ENCODE results near the gene A1CF.
"Not testable (repeated sequence)": the region's sequence is repeated elsewhere in the genome, so short reads cannot be mapped to it uniquely, and the experiment has no call there.

Gene A1CF

DNA sequence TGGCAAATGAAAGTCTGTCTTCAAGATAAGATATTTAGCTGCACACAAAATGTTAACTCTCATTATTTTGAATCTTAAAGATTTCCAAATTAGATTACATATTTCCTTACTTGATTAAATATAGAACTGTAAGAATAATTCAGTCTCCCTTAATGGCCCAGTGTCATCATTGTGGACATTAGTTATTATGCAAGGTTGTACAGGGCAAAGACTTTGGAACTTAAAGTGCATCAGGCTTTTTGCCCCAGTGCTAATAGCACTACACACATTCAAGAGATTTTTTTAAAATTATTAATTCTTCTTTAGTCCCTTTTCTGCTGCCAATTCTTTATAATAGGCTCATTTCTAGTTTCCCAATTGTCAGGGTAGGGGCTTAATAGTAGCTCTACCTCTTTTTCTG, 103.4 kb downstream of the A1CF start:
- not testable (repeated sequence) for DNase-seq

DNA sequence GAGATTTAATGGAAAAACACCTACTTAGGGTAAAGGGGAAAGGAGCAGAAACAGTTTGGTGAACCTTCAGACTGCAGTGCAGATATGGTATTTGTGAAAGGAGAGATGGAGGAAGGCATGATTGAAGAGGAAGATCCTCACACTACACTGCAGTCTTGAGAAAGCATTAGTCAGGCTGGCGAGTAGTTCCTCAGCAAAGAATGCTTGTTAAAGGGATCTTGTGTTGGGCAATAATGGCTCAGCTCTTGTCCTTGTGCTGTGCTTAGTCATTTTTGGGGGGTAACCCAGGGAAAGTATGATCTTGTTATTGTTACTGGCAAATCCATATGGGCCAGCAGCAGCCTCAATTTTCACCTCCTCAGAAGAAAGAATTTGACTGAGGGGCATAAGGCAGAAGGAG, 105.4 kb downstream of the A1CF start:
- not testable (repeated sequence) for DNase-seq

DNA sequence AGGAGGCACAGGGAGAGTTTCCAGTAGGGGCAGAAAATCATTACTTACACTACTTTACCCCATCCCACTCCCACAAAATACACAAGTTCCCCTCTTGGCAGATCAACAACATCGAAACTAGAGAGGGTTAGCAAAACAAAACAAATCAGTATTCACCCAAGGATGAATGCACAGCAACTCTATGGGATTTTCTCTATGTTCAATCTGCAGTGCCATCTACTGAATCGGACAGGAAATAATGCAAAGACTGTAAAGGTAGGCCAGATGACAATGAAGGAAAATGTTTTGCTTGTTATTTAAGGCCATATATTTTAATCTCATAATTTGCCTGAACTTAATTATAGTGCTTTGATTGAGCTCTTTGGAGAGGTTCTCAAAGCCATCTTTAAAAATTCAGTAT, 110.6 kb downstream of the A1CF start:
- DNase-seq: not testable (repeated sequence)

DNA sequence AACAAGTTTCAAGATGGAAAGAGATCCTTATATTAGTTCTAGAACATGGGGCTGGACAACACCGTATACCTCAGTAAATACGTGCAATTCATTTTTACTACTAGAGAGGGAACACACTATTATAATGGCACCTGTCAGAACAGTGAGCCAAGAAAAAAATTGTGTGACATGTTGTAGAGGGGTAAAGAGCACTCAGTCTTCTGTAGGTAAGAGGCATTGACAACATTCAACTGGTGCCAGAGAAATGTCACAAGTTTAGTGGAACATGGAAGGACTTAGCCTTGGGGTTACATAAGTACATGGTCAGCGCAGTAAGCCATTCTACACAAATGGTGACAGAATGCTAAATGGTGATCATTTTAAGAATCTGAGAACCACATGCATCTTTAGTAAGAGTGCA, 113.4 kb downstream of the A1CF start:
- DNase-seq: not testable (repeated sequence)

DNA sequence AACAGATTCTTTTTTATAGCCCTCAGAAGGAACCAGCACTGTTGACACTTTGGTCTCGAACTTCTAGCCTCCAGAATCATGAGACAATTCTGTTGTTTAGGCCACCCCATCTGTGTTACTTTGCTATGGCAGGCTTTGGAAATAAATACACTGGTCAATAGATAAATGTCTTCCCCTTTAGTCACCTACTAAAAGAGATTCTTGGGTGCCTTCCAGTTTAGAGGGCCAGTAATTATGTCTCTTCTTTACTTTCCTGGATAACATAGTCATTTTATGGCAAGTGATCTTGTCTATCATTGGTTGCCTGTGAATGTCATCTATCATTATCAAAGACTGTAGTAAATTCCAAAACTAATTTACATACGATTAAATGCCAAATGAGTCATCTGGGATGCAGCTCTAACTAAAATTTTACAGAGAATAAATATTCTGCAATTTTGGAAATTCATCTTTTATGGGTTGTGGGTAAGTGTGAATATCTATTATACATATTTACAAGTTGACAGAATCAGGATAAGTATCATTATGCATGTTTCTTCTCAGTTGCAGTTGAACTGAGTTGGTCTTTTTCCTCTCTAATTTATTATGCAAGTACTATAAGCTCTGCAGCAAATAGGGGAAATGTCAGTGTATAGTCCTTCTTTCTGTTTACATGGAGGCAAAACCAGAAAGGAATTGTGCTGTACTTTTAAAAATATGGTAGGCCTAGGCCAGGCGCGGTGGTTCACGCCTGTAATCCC, 118.5 kb downstream of the A1CF start:
- DNase-seq: not testable (repeated sequence)

All from T-helper 1 cell (primary cell).